HL-60 (cell line): ENCODE results near the gene TRIP6.

Experiments
- GABPA ChIP-seq: IDR thresholded peaks from 2 replicates; pipeline ENCODE4 v1.6.1; 2012; ENCODE audit warnings: low read depth
- POLR2AphosphoS5 ChIP-seq: IDR thresholded peaks from 2 replicates; pipeline ENCODE4 v1.6.1; 2012; ENCODE audit warnings: low read depth
- SPI1 ChIP-seq: IDR thresholded peaks from 2 replicates; pipeline ENCODE4 v1.6.1; 2012; ENCODE audit warnings: low read depth, mild to moderate bottlenecking, borderline replicate concordance
- TF ChIP-seq, protein P1 (sequence below): IDR thresholded peaks from one replicate; pipeline ENCODE4 v1.5.1; 2011; ENCODE audit warnings: low read length, control low read depth, inconsistent platforms; ENCODE audit not compliant: insufficient read depth

DNA sequence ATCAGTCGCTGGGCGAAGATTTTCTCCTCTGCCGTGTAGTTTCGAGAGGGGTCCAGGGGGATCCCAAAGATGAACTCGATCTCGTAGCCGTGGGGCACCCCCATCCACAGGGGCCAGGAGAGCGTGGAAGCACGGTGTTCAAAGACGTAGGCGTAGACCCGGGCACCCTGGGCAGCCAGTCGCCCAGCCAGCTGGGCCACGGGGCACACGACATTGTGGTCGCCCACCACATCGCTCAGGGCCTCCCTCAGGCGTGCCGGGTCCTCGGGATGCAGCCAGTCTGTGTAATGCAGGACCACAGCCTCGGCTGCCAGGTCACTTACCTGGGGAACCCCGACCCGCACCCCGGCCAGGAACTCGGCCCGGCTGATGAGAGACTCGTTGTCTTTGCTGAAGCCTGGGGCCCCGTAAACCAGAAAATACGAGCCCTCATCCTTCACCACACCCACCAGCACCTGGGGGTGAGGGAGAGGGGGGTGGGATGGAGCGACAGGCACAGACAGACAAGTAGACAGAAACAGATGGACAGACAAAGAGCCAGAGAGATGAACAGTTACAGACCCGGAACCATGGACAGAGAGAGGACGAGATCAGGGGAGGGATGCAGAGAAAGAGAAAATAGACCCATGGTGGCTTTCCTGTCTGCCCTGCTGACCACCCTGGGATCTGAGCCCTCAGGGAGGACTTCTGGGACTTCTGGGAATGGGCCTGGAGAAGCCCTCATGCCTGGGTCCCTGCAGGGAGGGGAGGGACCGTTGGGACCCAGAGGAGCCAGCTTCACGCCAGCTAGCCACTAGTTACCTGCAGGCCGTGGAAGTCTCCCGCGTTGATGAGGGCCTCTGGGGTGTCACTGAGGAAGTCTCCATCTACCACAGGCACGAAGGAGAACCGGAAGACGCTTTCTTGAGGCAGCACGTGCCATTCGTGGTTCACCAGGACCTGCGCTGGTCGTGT lies 25.5 kb downstream of the TRIP6 start:
- TF ChIP-seq, protein P1, sequence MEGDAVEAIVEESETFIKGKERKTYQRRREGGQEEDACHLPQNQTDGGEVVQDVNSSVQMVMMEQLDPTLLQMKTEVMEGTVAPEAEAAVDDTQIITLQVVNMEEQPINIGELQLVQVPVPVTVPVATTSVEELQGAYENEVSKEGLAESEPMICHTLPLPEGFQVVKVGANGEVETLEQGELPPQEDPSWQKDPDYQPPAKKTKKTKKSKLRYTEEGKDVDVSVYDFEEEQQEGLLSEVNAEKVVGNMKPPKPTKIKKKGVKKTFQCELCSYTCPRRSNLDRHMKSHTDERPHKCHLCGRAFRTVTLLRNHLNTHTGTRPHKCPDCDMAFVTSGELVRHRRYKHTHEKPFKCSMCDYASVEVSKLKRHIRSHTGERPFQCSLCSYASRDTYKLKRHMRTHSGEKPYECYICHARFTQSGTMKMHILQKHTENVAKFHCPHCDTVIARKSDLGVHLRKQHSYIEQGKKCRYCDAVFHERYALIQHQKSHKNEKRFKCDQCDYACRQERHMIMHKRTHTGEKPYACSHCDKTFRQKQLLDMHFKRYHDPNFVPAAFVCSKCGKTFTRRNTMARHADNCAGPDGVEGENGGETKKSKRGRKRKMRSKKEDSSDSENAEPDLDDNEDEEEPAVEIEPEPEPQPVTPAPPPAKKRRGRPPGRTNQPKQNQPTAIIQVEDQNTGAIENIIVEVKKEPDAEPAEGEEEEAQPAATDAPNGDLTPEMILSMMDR, result no peak
- TF ChIP-seq SPI1 (no peak), POLR2AphosphoS5 (no peak), GABPA (no peak)
